K562 (cell line): ENCODE results near the gene PLPP4.

Source experiments
- EZH2 ChIP-seq: IDR thresholded peaks from 2 replicates; pipeline ENCODE4 v1.6.1; 2012; ENCODE audit warnings: low read depth, mild to moderate bottlenecking, inconsistent platforms, low read length, borderline replicate concordance
- FOXA3 ChIP-seq, 2 experiments: fragments of 450-650 bp in 1 of 2; sonication (generic) in 1 of 2; formaldehyde crosslinking; IDR thresholded peaks in 1 of 2; conservative IDR thresholded peaks in 1 of 2; 2 replicates each; pipeline versions ENCODE4 v1.4.0 to v1.8.0; 2020 to 2022; ENCODE audit warnings: mild to moderate bottlenecking in 2 of 2, missing genetic modification reagents in 1 of 2
- HDAC6 ChIP-seq: IDR thresholded peaks from 2 replicates; pipeline ENCODE4 v1.6.1; 2012; ENCODE audit warnings: low read depth, mild to moderate bottlenecking, control low read depth, inconsistent platforms, low read length, moderate library complexity
- JUN ChIP-seq, 2 experiments: sonication (generic) in 1 of 2; formaldehyde crosslinking in 1 of 2; IDR thresholded peaks; 2 replicates each; pipeline versions ENCODE4 v1.6.1 to v1.8.0; 2012 to 2022; ENCODE audit warnings: borderline replicate concordance in 2 of 2, mild to moderate bottlenecking in 2 of 2, improper control_type of control experiment in 1 of 2, low read depth in 1 of 2, low read length in 1 of 2, missing genetic modification reagents in 1 of 2
- L3MBTL2 ChIP-seq: fragments of 450-650 bp; IDR thresholded peaks from 2 replicates; pipeline ENCODE4 v1.6.1; 2016; ENCODE audit warnings: mild to moderate bottlenecking, moderate library complexity
- MCM7 ChIP-seq, 2 experiments: fragments of 450-650 bp; IDR thresholded peaks; 2 replicates each; pipeline ENCODE4 v1.6.1; 2016 to 2018
- NFYB ChIP-seq: IDR thresholded peaks from 2 replicates; pipeline ENCODE4 v1.6.1; 2011; ENCODE audit warnings: mild to moderate bottlenecking, moderate library complexity; ENCODE audit not compliant: insufficient read length; ENCODE audit errors: extremely low read depth
- POLR2AphosphoS5 ChIP-seq: IDR thresholded peaks from 2 replicates; pipeline ENCODE4 v1.6.1; 2011; ENCODE audit warnings: mild to moderate bottlenecking, low read depth, low read length, moderate library complexity; ENCODE audit not compliant: control insufficient read depth, insufficient read depth
- PTBP1 ChIP-seq: fragments of 200-400 bp; formaldehyde crosslinking; IDR thresholded peaks from 2 replicates; pipeline ENCODE4 v1.6.1; 2017; ENCODE audit warnings: low read depth, low read length
- TF ChIP-seq, protein P1 (sequence below), 2 experiments: fragments of 450-650 bp; formaldehyde crosslinking in 1 of 2; IDR thresholded peaks; 2 replicates each; pipeline versions ENCODE4 v1.4.0 to v1.6.1; 2014 to 2020; ENCODE audit warnings: mild to moderate bottlenecking in 2 of 2, borderline replicate concordance in 1 of 2, low read depth in 1 of 2

- no peak for TF ChIP-seq JUN (IDR thresholded peaks at IDR 0.05; ENCODE audit: borderline replicate concordance, low read depth, low read length)
- no peak for TF ChIP-seq JUN (CRISPR knock-in tag; IDR thresholded peaks at IDR 0.05; ENCODE audit: borderline replicate concordance)
- no peak for TF ChIP-seq EZH2
- TF ChIP-seq, protein P1, sequence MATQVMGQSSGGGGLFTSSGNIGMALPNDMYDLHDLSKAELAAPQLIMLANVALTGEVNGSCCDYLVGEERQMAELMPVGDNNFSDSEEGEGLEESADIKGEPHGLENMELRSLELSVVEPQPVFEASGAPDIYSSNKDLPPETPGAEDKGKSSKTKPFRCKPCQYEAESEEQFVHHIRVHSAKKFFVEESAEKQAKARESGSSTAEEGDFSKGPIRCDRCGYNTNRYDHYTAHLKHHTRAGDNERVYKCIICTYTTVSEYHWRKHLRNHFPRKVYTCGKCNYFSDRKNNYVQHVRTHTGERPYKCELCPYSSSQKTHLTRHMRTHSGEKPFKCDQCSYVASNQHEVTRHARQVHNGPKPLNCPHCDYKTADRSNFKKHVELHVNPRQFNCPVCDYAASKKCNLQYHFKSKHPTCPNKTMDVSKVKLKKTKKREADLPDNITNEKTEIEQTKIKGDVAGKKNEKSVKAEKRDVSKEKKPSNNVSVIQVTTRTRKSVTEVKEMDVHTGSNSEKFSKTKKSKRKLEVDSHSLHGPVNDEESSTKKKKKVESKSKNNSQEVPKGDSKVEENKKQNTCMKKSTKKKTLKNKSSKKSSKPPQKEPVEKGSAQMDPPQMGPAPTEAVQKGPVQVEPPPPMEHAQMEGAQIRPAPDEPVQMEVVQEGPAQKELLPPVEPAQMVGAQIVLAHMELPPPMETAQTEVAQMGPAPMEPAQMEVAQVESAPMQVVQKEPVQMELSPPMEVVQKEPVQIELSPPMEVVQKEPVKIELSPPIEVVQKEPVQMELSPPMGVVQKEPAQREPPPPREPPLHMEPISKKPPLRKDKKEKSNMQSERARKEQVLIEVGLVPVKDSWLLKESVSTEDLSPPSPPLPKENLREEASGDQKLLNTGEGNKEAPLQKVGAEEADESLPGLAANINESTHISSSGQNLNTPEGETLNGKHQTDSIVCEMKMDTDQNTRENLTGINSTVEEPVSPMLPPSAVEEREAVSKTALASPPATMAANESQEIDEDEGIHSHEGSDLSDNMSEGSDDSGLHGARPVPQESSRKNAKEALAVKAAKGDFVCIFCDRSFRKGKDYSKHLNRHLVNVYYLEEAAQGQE (IDR thresholded peaks at IDR 0.05; ENCODE audit: borderline replicate concordance), result no peak
- TF ChIP-seq, protein P1 (CRISPR knock-in tag; IDR thresholded peaks at IDR 0.05; ENCODE audit: low read depth), result no peak
- TF ChIP-seq POLR2AphosphoS5, result no peak
- no peak for TF ChIP-seq MCM7 (IDR thresholded peaks at IDR 0.05)
- no peak for TF ChIP-seq FOXA3 (CRISPR knock-in tag; conservative IDR thresholded peaks at IDR 0.05 in 1 of 2, IDR thresholded peaks at IDR 0.05 in 1 of 2)
- TF ChIP-seq PTBP1, result no peak
- no peak for TF ChIP-seq HDAC6
- no peak for TF ChIP-seq NFYB
- TF ChIP-seq L3MBTL2, result no peak
Observed at GRCh38 chr10:120511165-120511564, 54.1 kb downstream of the PLPP4 start.
